ENCODE measurements around the gene SPDYE3. TPM values are rescaled to one million over a fixed set of nuclear protein-coding genes. Genes with fewer than 3 reads are reported as not detected.
"Not testable (repeated sequence)": the region's sequence is repeated elsewhere in the genome, so short reads cannot be mapped to it uniquely, and the experiment has no call there.

SPDYE3 gene
- total and polyA plus RNA-seq, 3 donors from 2014 or later = 2.8 to 5.7 (median 3.9) TPM

DNA sequence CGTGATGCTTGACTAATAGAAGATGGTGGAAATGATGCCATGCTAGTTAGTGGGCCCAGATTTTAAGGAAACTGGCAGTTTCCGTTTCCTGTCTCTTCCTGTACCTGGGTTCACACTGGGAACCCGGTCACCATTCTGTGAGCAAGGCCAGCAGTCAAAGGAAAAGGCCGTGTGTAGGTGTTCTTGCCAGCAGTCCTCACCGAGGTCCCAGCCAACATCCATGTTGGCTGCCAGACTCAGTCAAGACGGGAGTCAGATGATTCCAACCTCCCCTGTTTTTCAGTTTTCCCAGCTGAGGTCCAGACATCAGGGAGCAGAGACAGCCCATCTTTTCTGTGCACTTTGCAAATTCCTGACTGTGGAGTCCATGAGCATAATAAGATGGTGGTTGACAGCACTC is 35.3 kb downstream of the SPDYE3 start:
- H3K27me3 ChIP-seq = no peaks in the 10 kb centered on the region
- no peaks in the 10 kb centered on the region for H3K36me3 ChIP-seq (ENCODE audit: low read depth, missing control alignments)
- 40 to 70% methylated on average over 1 to 6 of the region's 6 CpGs for WGBS, 2 donors
- H3K4me1 ChIP-seq = peaks cover 42% of the 10 kb centered on the region
- DNase-seq = no peak
- intact Hi-C loops (cut with DNase I; ENCODE audit: low total_unique reads) = loop anchor here (10.0 kb wide), 1 partner anchor 62 kb away; no protein-coding TSS in a partner anchor
- no peak for TF ChIP-seq POLR2A (IDR thresholded peaks at IDR 0.05)
- peak overlapping the region in 1 of 2 donors; percentile 90 for H3K27ac ChIP-seq
- H3K9me3 ChIP-seq = no peaks in the 10 kb centered on the region
- H3K4me3 ChIP-seq = no peak overlapping the region

GRCh38 chr7:100344124-100344559 is 36.6 kb downstream of the SPDYE3 start:
- peaks cover 50% of the 10 kb centered on the region for H3K4me1 ChIP-seq
- not testable (repeated sequence) for DNase-seq; H3K4me3 ChIP-seq; H3K36me3 ChIP-seq (ENCODE audit: low read depth, missing control alignments); H3K9me3 ChIP-seq; H3K27me3 ChIP-seq
- H3K27ac ChIP-seq = peak overlapping the region; percentile 89 to 90
- intact Hi-C loops (cut with DNase I; ENCODE audit: low total_unique reads) = loop anchor here (10.0 kb wide), 1 partner anchor 61 kb away; no protein-coding TSS in a partner anchor
- 55 to 73% methylated on average over 3 of the region's 4 CpGs for WGBS, 2 donors

DNA sequence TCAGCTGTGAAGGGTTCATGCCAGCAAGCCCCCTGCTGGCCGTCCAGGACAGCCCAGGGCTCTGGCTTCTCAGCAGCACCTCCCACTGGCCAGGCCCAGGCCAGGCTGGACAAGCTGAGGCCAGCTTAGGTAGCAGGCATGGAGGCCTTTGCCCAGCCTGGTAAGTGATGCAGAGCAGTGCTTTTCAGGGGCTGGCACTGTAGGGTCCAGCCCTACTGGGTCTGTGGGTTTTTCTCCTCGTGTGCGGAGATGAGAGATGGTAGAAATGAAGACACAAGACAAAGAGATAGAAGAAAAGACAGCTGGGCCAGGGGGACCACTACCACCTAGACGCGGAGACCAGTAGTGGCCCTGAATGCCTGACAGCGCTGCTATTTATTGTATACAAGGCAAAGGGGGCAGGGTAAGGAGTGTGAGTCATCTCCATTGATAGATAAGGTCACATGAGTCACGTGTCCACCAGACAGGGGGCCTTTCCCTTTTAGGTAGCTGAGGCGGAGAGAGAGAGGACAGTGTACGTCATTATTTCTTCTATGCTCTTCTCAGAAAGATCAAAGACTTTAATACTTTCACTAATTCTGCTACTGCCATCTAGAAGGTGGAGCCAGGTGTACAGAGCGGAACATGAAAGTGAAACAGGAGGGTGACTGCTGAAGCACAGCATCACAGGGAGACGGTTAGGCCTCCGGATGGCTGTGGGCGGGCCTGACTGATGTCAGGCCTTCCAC is 37.2 kb downstream of the SPDYE3 start:
- Histone ChIP-seq H3K4me1 (peaks cover 55% of the 10 kb centered on the region), H3K27ac (peak overlapping the region; percentile 89 to 90)
- peak in 2 of 3 experiments; percentile 30 to 49 for TF ChIP-seq CTCF (IDR thresholded peaks at IDR 0.05)
- not testable (repeated sequence) for H3K36me3 ChIP-seq (ENCODE audit: low read depth, missing control alignments); H3K4me3 ChIP-seq; H3K27me3 ChIP-seq; H3K9me3 ChIP-seq
- intact Hi-C loops (cut with DNase I; ENCODE audit: low total_unique reads) = loop anchor here (10.0 kb wide), 1 partner anchor 60 kb away; no protein-coding TSS in a partner anchor
- peak; percentile 76 for DNase-seq
- 63% methylated on average over 8 to 9 of the region's 13 CpGs for WGBS, 2 donors

DNA sequence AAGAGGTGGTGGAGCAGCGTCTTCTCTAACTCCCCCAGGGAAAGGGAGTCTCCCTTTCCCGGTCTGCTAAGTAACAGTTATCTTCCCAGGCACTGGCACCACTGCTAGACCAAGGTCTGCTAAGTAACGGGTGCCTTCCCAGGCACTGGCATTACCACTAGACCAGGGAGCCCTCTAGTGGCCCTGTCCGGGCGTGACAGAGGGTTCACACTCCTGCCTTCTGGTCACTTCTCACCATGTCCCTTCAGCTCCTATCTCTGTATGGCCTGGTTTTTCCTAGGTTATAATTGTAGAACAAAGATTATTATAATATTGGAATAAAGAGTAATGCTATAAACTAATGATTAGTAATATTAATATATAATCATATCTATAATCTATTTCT is 37.8 kb downstream of the SPDYE3 start:
- not testable (repeated sequence) for H3K36me3 ChIP-seq (ENCODE audit: low read depth, missing control alignments); H3K4me3 ChIP-seq; H3K9me3 ChIP-seq; H3K27me3 ChIP-seq
- intact Hi-C loops (cut with DNase I; ENCODE audit: low total_unique reads) = loop anchor here (10.0 kb wide), 1 partner anchor 60 kb away; no protein-coding TSS in a partner anchor
- peak overlapping the region in 1 of 2 donors; percentile 89 for H3K27ac ChIP-seq
- DNase-seq = peak; percentile 94
- 10 to 56% methylated on average over 2 of the region's 5 CpGs for WGBS, 2 donors
- TF ChIP-seq CTCF (IDR thresholded peaks at IDR 0.05) = peak in 2 of 3 experiments; percentile 27 to 32
- H3K4me1 ChIP-seq = peaks cover 58% of the 10 kb centered on the region

- intact Hi-C loops (cut with DNase I; ENCODE audit: low total_unique reads) = loop anchor here (10.0 kb wide), 1 partner anchor 58 kb away; no protein-coding TSS in a partner anchor
- DNase-seq = peak; percentile 60
- Histone ChIP-seq H3K27ac (peak overlapping the region; percentile 87 to 88), H3K4me3 (no peak overlapping the region), H3K27me3 (no peaks in the 10 kb centered on the region), H3K9me3 (no peaks in the 10 kb centered on the region), H3K4me1 (peaks cover 58% of the 10 kb centered on the region), H3K36me3 (ENCODE audit: low read depth, missing control alignments) (no peaks in the 10 kb centered on the region)
- TF ChIP-seq POLR2A (IDR thresholded peaks at IDR 0.05) (no peak), CTCF (IDR thresholded peaks at IDR 0.05) (no peak)
Observed at GRCh38 chr7:100346921-100347320, 39.4 kb downstream of the SPDYE3 start.

All from testis (tissue), 3 donors.